ENCODE results near the gene VAC14. TPM values are rescaled to one million over a fixed set of nuclear protein-coding genes. Genes with fewer than 3 reads are reported as not detected.

Gene VAC14
- total RNA-seq, 2 experiments from 2014 or later, result 23.0 to 23.6 TPM

- no peak overlapping the region for H3K27ac ChIP-seq (ENCODE audit: low read depth in 1 of 2, low read length in 2 of 2)
- Mint-ChIP-seq H3K4me1 (ENCODE audit: low read depth) (no peaks in the 10 kb centered on the region), H3K4me3 (peak overlapping the region; percentile 7), H3K27ac (no peak overlapping the region), H3K36me3 (ENCODE audit: low read depth) (no peaks in the 10 kb centered on the region), H3K27me3 (peaks cover 7% of the 10 kb centered on the region), H3K9me3 (no peaks in the 10 kb centered on the region)
- H3K4me3 ChIP-seq (ENCODE audit: low read length), result no peak overlapping the region
- intact Hi-C loops (cut with DNase I, micrococcal nuclease), result loop anchor here (1.0 kb wide), 1 partner anchor 91 kb away; no protein-coding TSS in a partner anchor
- H3K36me3 ChIP-seq (ENCODE audit: insufficient read depth, low read length), result no peaks in the 10 kb centered on the region
- no peak for ATAC-seq (ENCODE audit: poor library complexity)
- no peak for TF ChIP-seq CTCF (IDR thresholded peaks at IDR 0.05)
- peaks cover 0 to 9% of the 10 kb centered on the region in 2 experiments for H3K9me3 ChIP-seq (ENCODE audit: control insufficient read depth in 1 of 2, insufficient read depth in 1 of 2, low read length in 2 of 2)
- CTCF ChIA-PET, result no interaction called here
- POLR2A ChIA-PET, result no interaction called here
- peaks cover 10% of the 10 kb centered on the region for H3K4me1 ChIP-seq (ENCODE audit: insufficient read depth, low read length)
- DNase-seq, result peak in 1 of 14 experiments; percentile 3
- H3K27me3 ChIP-seq (ENCODE audit: control insufficient read depth in 1 of 2, insufficient read depth in 2 of 2, low read length in 2 of 2), result peaks cover 19 to 31% of the 10 kb centered on the region in 2 experiments
Measured at GRCh38 chr16:70680495-70681381, 120.2 kb downstream of the VAC14 start.

DNA sequence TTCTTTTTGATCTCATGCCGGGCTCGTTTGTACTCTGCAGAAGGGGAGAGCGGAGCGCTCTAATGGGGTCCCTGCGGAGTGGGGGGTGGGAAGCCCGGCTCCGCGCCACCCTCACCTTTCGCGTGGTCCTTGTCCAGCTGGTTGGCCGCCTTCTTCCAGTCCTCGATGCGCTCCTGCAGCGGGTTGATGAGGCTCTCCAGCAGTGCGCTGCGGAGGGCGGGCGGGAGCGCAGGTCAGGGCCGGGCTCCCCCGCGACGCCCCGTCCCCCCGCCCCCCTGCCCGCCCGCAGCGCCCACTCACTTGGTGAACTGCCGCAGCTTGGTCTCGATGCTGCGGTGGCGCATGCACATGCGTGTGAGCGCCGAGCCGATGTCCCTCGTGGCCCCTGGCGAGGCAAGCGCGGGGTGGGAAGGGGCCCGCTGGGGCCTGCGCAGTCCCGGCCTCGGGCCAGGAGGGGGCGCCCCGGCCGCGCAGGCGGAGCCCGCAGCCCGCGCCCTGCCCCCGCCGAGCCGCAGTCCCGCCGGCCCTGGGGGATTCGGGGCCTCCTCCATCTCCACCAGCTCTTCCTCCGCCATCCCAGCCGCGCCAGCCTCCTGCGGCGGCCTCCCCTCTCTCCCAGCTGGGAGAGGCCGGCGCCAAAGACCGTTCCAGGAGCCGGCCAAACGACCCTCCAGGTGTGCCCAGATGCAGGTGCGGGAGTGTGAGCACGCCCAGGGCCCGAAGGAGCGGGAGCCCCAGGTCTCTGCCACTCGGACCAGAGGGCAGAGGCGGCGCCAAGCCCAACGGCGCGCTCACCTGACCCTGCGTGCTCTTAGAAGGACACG, 121.1 kb downstream of the VAC14 start:
- CTCF ChIA-PET, result no interaction called here

More for the DNA sequence above, 121.1 kb downstream of the VAC14 start:
- POLR2A ChIA-PET, result interaction anchor here (1.5 kb wide), 1 partner anchor 91 kb away, joined by 3 read pairs; no protein-coding TSS in a partner anchor
- intact Hi-C loops (cut with DNase I, micrococcal nuclease), result loop anchor here (1.0 kb wide), 1 partner anchor 91 kb away; no protein-coding TSS in a partner anchor
- Histone ChIP-seq H3K27me3 (ENCODE audit: control insufficient read depth in 1 of 2, insufficient read depth in 2 of 2, low read length in 2 of 2) (peaks cover 16 to 26% of the 10 kb centered on the region in 2 experiments), H3K4me3 (ENCODE audit: low read length) (no peak overlapping the region), H3K27ac (ENCODE audit: low read depth in 1 of 2, low read length in 2 of 2) (no peak overlapping the region), H3K4me1 (ENCODE audit: insufficient read depth, low read length) (peaks cover 4% of the 10 kb centered on the region), H3K36me3 (ENCODE audit: insufficient read depth, low read length) (no peaks in the 10 kb centered on the region), H3K9me3 (ENCODE audit: control insufficient read depth in 1 of 2, insufficient read depth in 1 of 2, low read length in 2 of 2) (peaks cover 0 to 9% of the 10 kb centered on the region in 2 experiments)
- Mint-ChIP-seq H3K27me3 (peaks cover 3% of the 10 kb centered on the region), H3K4me1 (ENCODE audit: low read depth) (no peaks in the 10 kb centered on the region), H3K36me3 (ENCODE audit: low read depth) (no peaks in the 10 kb centered on the region), H3K9me3 (no peaks in the 10 kb centered on the region), H3K27ac (no peak overlapping the region), H3K4me3 (no peak overlapping the region)
- ATAC-seq (ENCODE audit: poor library complexity) (peak; percentile 60), DNase-seq (peak in 2 of 14 experiments; percentile 4 to 24)
- no peak for TF ChIP-seq CTCF (IDR thresholded peaks at IDR 0.05)

Measured in CD4-positive, alpha-beta T cell (primary cell).